Cortex of kidney (tissue), 1 donor: ENCODE measurements around the gene GPR132.

Source experiments
- DNase-seq: peaks from one replicate; lab custom pipeline; 2025; lab: John Stamatoyannopoulos, UW

The GPR132 gene

GRCh38 chr14:105061428-105062047, 3.7 kb downstream of the GPR132 start:
- DNase-seq, result no peak

GRCh38 chr14:105060751-105061427, 4.3 kb downstream of the GPR132 start:
- no peak for DNase-seq

- no peak for DNase-seq
Observed at GRCh38 chr14:105059925-105060565, 5.2 kb downstream of the GPR132 start.

- DNase-seq, result no peak
Observed at GRCh38 chr14:105059035-105059924, 6.0 kb downstream of the GPR132 start.

- DNase-seq, result no peak
Observed at GRCh38 chr14:105058521-105059034, 6.7 kb downstream of the GPR132 start.

GRCh38 chr14:105056303-105056831, 8.9 kb downstream of the GPR132 start:
- DNase-seq, result no peak

GRCh38 chr14:105055736-105056302, 9.4 kb downstream of the GPR132 start:
- DNase-seq, result no peak

- no peak for DNase-seq
Observed at GRCh38 chr14:105055334-105055733, 9.9 kb downstream of the GPR132 start.

- DNase-seq, result no peak
Observed at GRCh38 chr14:105053996-105054395, 11.2 kb downstream of the GPR132 start.

- no peak for DNase-seq
Observed at GRCh38 chr14:105053421-105053820, 11.8 kb downstream of the GPR132 start.

GRCh38 chr14:105052110-105052458, 13.1 kb downstream of the GPR132 start:
- DNase-seq, result no peak

- no peak for DNase-seq
Observed at GRCh38 chr14:105051182-105052109, 13.8 kb downstream of the GPR132 start.

GRCh38 chr14:105050551-105050897, 14.7 kb downstream of the GPR132 start:
- no peak for DNase-seq

GRCh38 chr14:105049753-105050550, 15.3 kb downstream of the GPR132 start:
- DNase-seq, result no peak

- DNase-seq, result no peak
Observed at GRCh38 chr14:105047283-105048016, 17.8 kb downstream of the GPR132 start.

GRCh38 chr14:105046891-105047282, 18.3 kb downstream of the GPR132 start:
- no peak for DNase-seq

- DNase-seq, result no peak
Observed at GRCh38 chr14:105045710-105046326, 19.4 kb downstream of the GPR132 start.

GRCh38 chr14:105043641-105044040, 21.6 kb downstream of the GPR132 start:
- DNase-seq, result no peak

- DNase-seq, result no peak
Observed at GRCh38 chr14:105042813-105043212, 22.4 kb downstream of the GPR132 start.
